GM12878 (cell line): ENCODE data around the gene PHLDA2. TPM values are rescaled to one million over a fixed set of nuclear protein-coding genes. Genes with fewer than 3 reads are reported as not detected.

Source experiments
- ATAC-seq: fragments of 200-7000 bp; cut with Tn5 transposase; 3 replicates; pipeline ENCODE4 v1.9.1; 2020; ENCODE audit warnings: mild to moderate bottlenecking, moderate library complexity
- BruUV-seq: library from RNA; stranded (reverse); fragments of 400-500 nt; replicated peaks from 2 replicates; lab custom pipeline; 2021; lab: Mats Ljungman, UMichigan
- CTCF ChIA-PET: fragments of 300-600 bp; sonication (Branson Sonifier 250); formaldehyde crosslinking; extraction: SDS; loops from one replicate; lab custom pipeline; 2021; ENCODE audit warnings: inconsistent platforms; lab: Yijun Ruan, JAX
- POLR2A ChIA-PET: fragments of 350-600 bp; formaldehyde crosslinking; extraction: SDS; loops from one replicate; lab custom pipeline; 2021; ENCODE audit warnings: inconsistent platforms; lab: Charles Lee
- RAD21 ChIA-PET: fragments of 300-600 bp; sonication (Branson Sonifier 250); formaldehyde crosslinking; loops from one replicate; lab custom pipeline; 2023; ENCODE audit warnings: antibody characterized with exemption; ENCODE audit not compliant: unreplicated experiment; lab: Charles Lee
- SMC1A ChIA-PET: fragments of 300-600 bp; sonication (Branson Sonifier 250); formaldehyde crosslinking; loops from one replicate; lab custom pipeline; 2023; ENCODE audit not compliant: unreplicated experiment, uncharacterized antibody; lab: Charles Lee
- DNase-seq: peaks from one replicate; pipeline ENCODE4 v3.0.0-alpha.2; 2011; ENCODE audit warnings: low read depth, low spot score
- FAIRE-seq: peaks from 3 replicates; lab custom pipeline; 2011; peaks lifted over from hg19 to GRCh38; lab: Jason Lieb, UNC
- H2AFZ ChIP-seq: 2 replicates; pipeline ENCODE4 v1.6.0; 2011; ENCODE audit warnings: low read depth, low read length, control low read depth; ENCODE audit not compliant: control insufficient read depth
- H3K27ac ChIP-seq: 2 replicates; pipeline ENCODE4 v1.5.1; 2011; ENCODE audit warnings: control low read depth; ENCODE audit not compliant: control insufficient read depth, insufficient read depth
- H3K27me3 ChIP-seq, 2 experiments: replicated peaks in 1 of 2; 2 replicates each; pipeline versions ENCODE4 v1.6.0 to v1.6.1; 2011; ENCODE audit warnings: low read length in 1 of 2; ENCODE audit not compliant: control insufficient read depth in 2 of 2, insufficient read depth in 2 of 2
- H3K36me3 ChIP-seq, 2 experiments: 2 replicates each; pipeline ENCODE4 v1.5.1; 2011; ENCODE audit warnings: low read length in 1 of 2; ENCODE audit not compliant: control insufficient read depth in 2 of 2, insufficient read depth in 2 of 2
- H3K4me1 ChIP-seq: 2 replicates; pipeline ENCODE4 v1.6.1; 2011; ENCODE audit warnings: mild to moderate bottlenecking, low read length, moderate library complexity, mixed read lengths; ENCODE audit not compliant: control insufficient read depth, insufficient read depth
- H3K4me2 ChIP-seq: 2 replicates; pipeline ENCODE4 v1.6.0; 2011; ENCODE audit warnings: control low read depth; ENCODE audit not compliant: control insufficient read depth, insufficient read depth
- H3K4me3 ChIP-seq: fragments of 200-600 bp; sonication (generic); 2 replicates; pipeline ENCODE4 v1.5.1; 2016
- H3K79me2 ChIP-seq: 2 replicates; pipeline ENCODE4 v1.6.0; 2011; ENCODE audit warnings: low read length; ENCODE audit not compliant: control insufficient read depth, insufficient read depth
- H3K9ac ChIP-seq: 2 replicates; pipeline ENCODE4 v1.8.0; 2011; ENCODE audit warnings: low read length, control low read depth, mixed read lengths; ENCODE audit not compliant: control insufficient read depth, insufficient read depth
- H3K9me3 ChIP-seq: replicated peaks from 3 replicates; pipeline ENCODE4 v1.5.1; 2011; ENCODE audit warnings: mild to moderate bottlenecking, low read length; ENCODE audit not compliant: control insufficient read depth, insufficient read depth
- H4K20me1 ChIP-seq: 2 replicates; pipeline ENCODE4 v1.6.0; 2011; ENCODE audit not compliant: control insufficient read depth, insufficient read depth
- CEBPZ ChIP-seq: fragments of 150-350 bp; IDR thresholded peaks from 2 replicates; pipeline ENCODE4 v1.6.1; 2016; ENCODE audit warnings: low read depth, low read length
- E2F8 ChIP-seq: fragments of 450-650 bp; IDR thresholded peaks from 2 replicates; pipeline ENCODE4 v1.6.1; 2018; ENCODE audit warnings: mild to moderate bottlenecking, low read depth, moderate library complexity; ENCODE audit not compliant: partially characterized antibody
- FOXK2 ChIP-seq: fragments of 450-650 bp; IDR thresholded peaks from 2 replicates; pipeline ENCODE4 v1.6.1; 2017; ENCODE audit warnings: mild to moderate bottlenecking, moderate library complexity
- KDM1A ChIP-seq: fragments of 200-600 bp; sonication (generic); IDR thresholded peaks from 2 replicates; pipeline ENCODE4 v1.6.1; 2016; ENCODE audit warnings: borderline replicate concordance
- MXI1 ChIP-seq: fragments of 150-350 bp; IDR thresholded peaks from 2 replicates; pipeline ENCODE4 v1.6.1; 2011; ENCODE audit warnings: low read depth, mild to moderate bottlenecking, inconsistent platforms, low read length, improper control_type of control experiment
- NFYA ChIP-seq: IDR thresholded peaks from 2 replicates; pipeline ENCODE4 v1.6.1; 2011; ENCODE audit warnings: low read depth, mild to moderate bottlenecking, low read length, improper control_type of control experiment, borderline replicate concordance
- ZBED1 ChIP-seq: IDR thresholded peaks from 2 replicates; pipeline ENCODE4 v1.6.1; 2016; ENCODE audit warnings: borderline replicate concordance
- ZBTB33 ChIP-seq: fragments of 450-650 bp; IDR thresholded peaks from 2 replicates; pipeline ENCODE4 v1.6.1; 2017; ENCODE audit warnings: mild to moderate bottlenecking
- ZNF687 ChIP-seq: fragments of 450-650 bp; IDR thresholded peaks from 2 replicates; pipeline ENCODE4 v1.6.1; 2017; ENCODE audit warnings: mild to moderate bottlenecking, moderate library complexity
- WGBS: methylation state at CpG from one replicate; pipeline ENCODE4 v1.1.6; 2016; ENCODE audit warnings: low lambda C conversion rate; ENCODE audit not compliant: insufficient replicate concordance, insufficient coverage; ENCODE audit errors: missing lambda C conversion rate; 5-methylcytosine and 5-hydroxymethylcytosine counted together
- in situ Hi-C: fragments of 300-500 bp; cut with MboI; formaldehyde crosslinking; loops from 9 replicates; pipeline ENCODE4 v1.14.3; 2018; ENCODE audit warnings: mixed read lengths
- intact Hi-C: fragments of 100-400 bp; cut with micrococcal nuclease; formaldehyde crosslinking; loops from one replicate; pipeline ENCODE4 v1.14.2; 2022; ENCODE audit not compliant: unreplicated experiment
- polyA plus RNA-seq, 11 experiments: library from polyadenylated mRNA; depleted of rRNA in 4 of 11; unstranded in 6 of 11; stranded (reverse) in 5 of 11; fragments of >200 nt; fragmentation: Nextera tagmentation in 4 of 11; fragmentation: Illumina TruSeq in 1 of 11; extraction: Ambion mirVana in 4 of 11; extraction: Trizol in 1 of 11; gene quantifications; 1 replicate in 1 of 11; 2 replicates in 10 of 11; pipeline versions ENCODE4 v1.2.1 to v1.2.3, GENCODE V29; 2011 to 2016; ENCODE audit warnings: inconsistent platforms in 2 of 11, missing spikeins in 2 of 11, low read depth in 1 of 11
- total RNA-seq, 4 experiments: library from RNA; depleted of rRNA in 3 of 4; stranded (reverse); fragments of >200 nt in 3 of 4; fragmentation: Illumina TruSeq in 1 of 4; extraction: Trizol in 1 of 4; gene quantifications; 2 replicates each; pipeline versions ENCODE4 v1.2.1 to v1.2.3, GENCODE V29; 2013 to 2021

The PHLDA2 gene
- total and polyA plus RNA-seq, 10 of the 15 experiments (the other 5 are each of a cell fraction or from before 2014, with no cell fraction given) = 0.15 to 0.49 (median 0.16) TPM; not detected in 7

GRCh38 chr11:2890466-2891294 lies 38.5 kb downstream of the PHLDA2 start:
- no peak for FAIRE-seq
- H3K36me3 ChIP-seq = no peaks in the 10 kb centered on the region
- no TSS peak for BruUV-seq
- in situ Hi-C loops (no loop called here), intact Hi-C loops (no loop called here)
- H3K79me2 ChIP-seq = no peaks in the 10 kb centered on the region
- H3K9ac ChIP-seq = no peak overlapping the region
- ChIA-PET RAD21 (interaction anchor here (1.2 to 8.3 kb wide), 2 partner anchors 201 to 357 kb away, joined by 4 to 151 read pairs; no protein-coding TSS in a partner anchor), SMC1A (interaction anchor here (1.3 to 6.9 kb wide), 2 partner anchors 357 to 363 kb away, joined by 4 to 108 read pairs; no protein-coding TSS in a partner anchor), CTCF (interaction anchor here (1.1 to 10.2 kb wide), 5 partner anchors 12 to 357 kb away, joined by 3 to 233 read pairs (median 25); a partner anchor contains a TSS), POLR2A (interaction anchor here (0.5 kb wide), 1 partner anchor 490 kb away, joined by 4 read pairs; the partner anchor contains the start of gene TSSC4)
- H3K4me1 ChIP-seq = peaks cover 4% of the 10 kb centered on the region
- H3K27me3 ChIP-seq = peaks cover 0 to 3% of the 10 kb centered on the region in 2 experiments; a peak in 2 of 4 replicates
- no peak overlapping the region for H3K27ac ChIP-seq
- no peaks in the 10 kb centered on the region for H4K20me1 ChIP-seq
- no peak for DNase-seq
- H2AFZ ChIP-seq = no peak overlapping the region
- no peaks in the 10 kb centered on the region for H3K9me3 ChIP-seq
- ATAC-seq = no peak
- no peak overlapping the region for H3K4me3 ChIP-seq
- 72% methylated on average over 27 of the region's 28 CpGs for WGBS
- H3K4me2 ChIP-seq = no peak overlapping the region
- TF ChIP-seq CEBPZ (no peak), ZNF687 (no peak), KDM1A (no peak), ZBED1 (no peak), NFYA (no peak), FOXK2 (no peak), E2F8 (no peak), ZBTB33 (no peak), MXI1 (no peak)
